Ovary (tissue), 9 donors: ENCODE measurements around the gene HPRT1. TPM values are rescaled to one million over a fixed set of nuclear protein-coding genes. Genes with fewer than 3 reads are reported as not detected.

Experiments used
- DNase-seq, 5 donors: peaks; one replicate each; pipeline ENCODE4 v3.0.0-alpha.2; 2019 to 2020
- H3K27ac ChIP-seq, 2 donors: fragments of 200-600 bp; one replicate each; pipeline versions ENCODE4 v1.5.1 to v1.8.0; 2019 to 2022
- H3K27me3 ChIP-seq: fragments of 200-600 bp; one replicate; pipeline ENCODE4 v1.8.0; 2022
- H3K36me3 ChIP-seq: fragments of 200-600 bp; sonication (generic); one replicate; pipeline ENCODE4 v1.5.1; 2019
- H3K4me1 ChIP-seq: one replicate; pipeline ENCODE4 v1.8.1; 2013; ENCODE audit warnings: mild to moderate bottlenecking, moderate library complexity; ENCODE audit not compliant: insufficient read depth
- H3K4me3 ChIP-seq: fragments of 200-600 bp; sonication (generic); one replicate; pipeline ENCODE4 v1.5.1; 2017
- H3K9me3 ChIP-seq, 2 donors: fragments of 200-600 bp in 1 of 2; sonication (generic) in 1 of 2; one replicate each; pipeline versions ENCODE4 v1.5.1 to v1.8.1; 2013 to 2019; ENCODE audit warnings: mild to moderate bottlenecking in 1 of 2, moderate library complexity in 1 of 2
- CTCF ChIP-seq, 3 donors: fragments of 450-650 bp in 2 of 3; fragments of 200-600 bp in 1 of 3; IDR thresholded peaks; one replicate each; pipeline versions ENCODE4 v1.5.1 to v1.8.0; 2016 to 2022; ENCODE audit warnings: antibody characterized with exemption in 3 of 3, mild to moderate bottlenecking in 1 of 3
- EP300 ChIP-seq: sonication (generic); formaldehyde crosslinking; IDR thresholded peaks from one replicate; pipeline ENCODE4 v1.6.1; 2017; ENCODE audit warnings: antibody characterized with exemption
- POLR2A ChIP-seq: fragments of 450-650 bp; IDR thresholded peaks from one replicate; pipeline ENCODE4 v1.6.1; 2017; ENCODE audit warnings: antibody characterized with exemption, mild to moderate bottlenecking, moderate library complexity
- WGBS, 3 donors: extraction: QIAGEN DNeasy Blood & Tissue Kit in 1 of 3; methylation state at CpG; one replicate each; pipeline versions ENCODE4 v1.1.5 to v1.1.7; 2013 to 2017; 5-methylcytosine and 5-hydroxymethylcytosine counted together
- intact Hi-C, 4 donors: fragments of 100-400 bp; cut with DNase I; formaldehyde crosslinking; loops; one replicate each; pipeline versions ENCODE4 v1.11.0 to v1.15.1; 2022 to 2023
- microRNA counts: library from miRNA; unstranded; fragments of <30 nt; microRNA quantifications from one replicate; lab custom pipeline; 2016
- microRNA-seq, 3 donors: library from miRNA; unstranded; fragments of <30 nt; microRNA quantifications; one replicate each; pipeline versions ENCODE4 to v1.2.0, GENCODE V29; 2019 to 2020
- polyA plus RNA-seq, 2 donors: library from polyadenylated mRNA; stranded (reverse); fragments of 200-250 nt in 1 of 2; fragments of 350-450 nt in 1 of 2; fragmentation: Illumina TruSeq in 1 of 2; extraction: RNeasy Lipid Tissue Mini Kit (QIAGEN cat#74804) in 1 of 2; gene quantifications; one replicate each; pipeline ENCODE4 v1.2.3, GENCODE V29; 2013 to 2014
- small RNA-seq: library from RNA; depleted of rRNA; stranded (forward); fragments of <200 nt; gene quantifications from one replicate; pipeline ENCODE3, GENCODE V24; 2016
- total RNA-seq, 7 donors: library from RNA; depleted of rRNA in 2 of 7; stranded (reverse); fragments of >200 nt in 2 of 7; fragmentation: NEBNext Ultra II Directional in 3 of 7; extraction: Animal tissue kit (Norgen Biotek cat#: 25700) in 3 of 7; gene quantifications; one replicate each; pipeline versions ENCODE4 v1.1.0 to v1.2.4, GENCODE V29; 2016 to 2023
- donor health status: DM: no; HTN: no; CAD: no; lungs with moderate emphysema.
- donor health status: DM: no; HTN: no; CAD: no.
- donor health status: Bipolar disorder and iron deficiency.
- donor health status: DM: yes; HTN: yes; CAD: no.
- donor health status: DM: no; HTN: no; CAD: no.
- donor health status: DM: yes; HTN: yes; CAD: no.

The HPRT1 gene
- total and polyA plus RNA-seq, 9 donors, result 13.4 to 37.5 (median 25.6) TPM

- H3K27ac ChIP-seq, result peak overlapping the region; percentile 81 to 84
- H3K4me1 ChIP-seq, result peaks cover 7% of the 10 kb centered on the region
- H3K4me3 ChIP-seq, result no peak overlapping the region
- peak in 4 of 5 donors; percentile 32 to 63 (median 48) for DNase-seq
- 39 to 54% (median 50%) methylated on average over 20 of the region's 20 CpGs for WGBS, 3 donors
- no peaks in the 10 kb centered on the region for H3K27me3 ChIP-seq
- no peaks in the 10 kb centered on the region for H3K9me3 ChIP-seq
- intact Hi-C loops, result no loop called here
- no peaks in the 10 kb centered on the region for H3K36me3 ChIP-seq
- TF ChIP-seq CTCF (IDR thresholded peaks at IDR 0.05) (no peak), POLR2A (no peak), EP300 (no peak)
Measured at GRCh38 chrX:134545510-134545909, 85.5 kb downstream of the HPRT1 start.

GRCh38 chrX:134546187-134546586 is 86.2 kb downstream of the HPRT1 start:
- intact Hi-C loops, result no loop called here
- H3K27ac ChIP-seq, result peak overlapping the region; percentile 21 to 32

GRCh38 chrX:134547047-134547679 is 87.2 kb downstream of the HPRT1 start:
- Histone ChIP-seq H3K27me3 (no peaks in the 10 kb centered on the region), H3K36me3 (no peaks in the 10 kb centered on the region), H3K27ac (peak overlapping the region in 1 of 2 donors; percentile 21), H3K9me3 (no peaks in the 10 kb centered on the region), H3K4me1 (peaks cover 7% of the 10 kb centered on the region), H3K4me3 (no peak overlapping the region)
- no peak for DNase-seq
- no peak for TF ChIP-seq EP300
- intact Hi-C loops, result no loop called here
- WGBS, 3 donors, result 30 to 39% (median 37%) methylated on average over 7 of the region's 7 CpGs

More at GRCh38 chrX:134546187-134546586, 86.2 kb downstream of the HPRT1 start:
- Histone ChIP-seq H3K27me3 (no peaks in the 10 kb centered on the region), H3K4me3 (no peak overlapping the region), H3K4me1 (peaks cover 7% of the 10 kb centered on the region), H3K36me3 (no peaks in the 10 kb centered on the region), H3K9me3 (no peaks in the 10 kb centered on the region)
- WGBS, 3 donors, result 39 to 64% (median 55%) methylated on average over 34 to 35 of the region's 35 CpGs
- TF ChIP-seq CTCF (IDR thresholded peaks at IDR 0.05), result no peak
- TF ChIP-seq EP300, result no peak
- no peak for TF ChIP-seq POLR2A
- no peak for DNase-seq

GRCh38 chrX:134548257-134549201 is 88.6 kb downstream of the HPRT1 start:
- WGBS, 3 donors, result 26 to 30% (median 30%) methylated on average over 33 of the region's 33 CpGs
- DNase-seq, result no peak
- H3K4me3 ChIP-seq, result peak overlapping the region; percentile 49
- TF ChIP-seq POLR2A (no peak), EP300 (no peak), CTCF (IDR thresholded peaks at IDR 0.05) (no peak)
- H3K9me3 ChIP-seq, result no peaks in the 10 kb centered on the region
- H3K4me1 ChIP-seq, result peaks cover 1% of the 10 kb centered on the region
- no peaks in the 10 kb centered on the region for H3K27me3 ChIP-seq
- intact Hi-C loops, result no loop called here
- no peaks in the 10 kb centered on the region for H3K36me3 ChIP-seq
- H3K27ac ChIP-seq, result peak overlapping the region; percentile 75 to 80

MicroRNA genes within 50 kb of the gene (microRNA counts, 767-probe panel; counts per million panel counts)
- microRNA hsa-miR-424-5p (lab: Ali Mortazavi, UCI), result 2,572 counts per million, percentile 84 among the panel's probes with 10 or more counts
- 4,339 counts per million, percentile 91 among the panel's probes with 10 or more counts for microRNA hsa-miR-450a-5p (lab: Ali Mortazavi, UCI)
- microRNA hsa-miR-450b-3p (lab: Ali Mortazavi, UCI), result 530 counts per million, percentile 78 among the panel's probes with 10 or more counts
- 530 counts per million, percentile 78 among the panel's probes with 10 or more counts for microRNA hsa-miR-450b-5p (lab: Ali Mortazavi, UCI)
- microRNA hsa-miR-503 (lab: Ali Mortazavi, UCI), result 2,506 counts per million, percentile 83 among the panel's probes with 10 or more counts
- 530 counts per million, percentile 78 among the panel's probes with 10 or more counts for microRNA hsa-miR-542-3p (lab: Ali Mortazavi, UCI)
- 4,405 counts per million, percentile 92 among the panel's probes with 10 or more counts for microRNA hsa-miR-542-5p (lab: Ali Mortazavi, UCI)

Small RNA genes within 50 kb of the gene (microRNA-seq; reads per million reads assigned to microRNA genes)
- gene MIR424 (56,263 to 133,759 (median 79,065) reads per million in 3 donors), gene MIR450A1 (6.8 to 20.7 (median 8.7) reads per million in 3 donors), gene MIR450A2 (13.2 to 24.5 (median 17.4) reads per million in 3 donors), gene MIR450B (8.7 to 43.0 (median 28.7) reads per million in 3 donors), gene MIR503 (41.8 to 122 (median 107) reads per million in 3 donors), gene MIR542 (127 to 334 (median 309) reads per million in 3 donors)

Small RNA genes within 50 kb of the gene (small RNA-seq; reads per million reads assigned to genes)
- gene AC004383.1, result not detected
- gene MIR450A1, result not detected
- not detected for gene MIR450A2
- 3.5 reads per million, percentile 77 among the genes with 10 or more reads in this experiment for gene MIR450B
- 0.85 reads per million, percentile 50 among the genes with 10 or more reads in this experiment for gene MIR503
- 16.9 reads per million, percentile 86 among the genes with 10 or more reads in this experiment for gene MIR542

Other genes with a start within 250 kb of the HPRT1 start
- gene CCDC160, start 223.0 kb upstream of the HPRT1 start, total RNA-seq, result 1 to 10 TPM in 5 of 7 donors, under 1 TPM in 2; 0.33 to 1.8 (median 1.1) TPM
- under 1 TPM; 0.52 to 0.54 TPM for gene CCDC160, start 223.0 kb upstream of the HPRT1 start, polyA plus RNA-seq
- gene PHF6, start 86.9 kb upstream of the HPRT1 start, total RNA-seq, result 10 to 100 TPM; 27.1 to 50.4 (median 38.8) TPM
- 10 to 100 TPM; 14.6 to 24.2 TPM for gene PHF6, start 86.9 kb upstream of the HPRT1 start, polyA plus RNA-seq
- under 1 TPM in 3 of 7 donors, not detected in 4; 0.30 to 0.62 (median 0.40) TPM for gene PLAC1, start 198.3 kb downstream of the HPRT1 start, total RNA-seq
- gene PLAC1, start 198.3 kb downstream of the HPRT1 start, polyA plus RNA-seq, result under 1 TPM; 0.12 to 0.43 TPM